ENCODE data around the gene WIPF3. TPM values are rescaled to one million over a fixed set of nuclear protein-coding genes. Genes with fewer than 3 reads are reported as not detected.

WIPF3 gene
- total RNA-seq, 2 experiments from 2014 or later: not detected

- intact Hi-C loops (cut with DNase I, micrococcal nuclease): no loop called here
- Histone ChIP-seq H3K4me3 (ENCODE audit: low read length) (no peak overlapping the region), H3K27ac (ENCODE audit: low read depth in 1 of 2, low read length in 2 of 2) (no peak overlapping the region), H3K36me3 (ENCODE audit: insufficient read depth, low read length) (no peaks in the 10 kb centered on the region), H3K9me3 (ENCODE audit: control insufficient read depth in 1 of 2, insufficient read depth in 1 of 2, low read length in 2 of 2) (no peaks in the 10 kb centered on the region), H3K4me1 (ENCODE audit: insufficient read depth, low read length) (no peaks in the 10 kb centered on the region), H3K27me3 (ENCODE audit: control insufficient read depth in 1 of 2, insufficient read depth in 2 of 2, low read length in 2 of 2) (no peaks in the 10 kb centered on the region)
- Mint-ChIP-seq H3K9me3 (peaks cover under 1% of the 10 kb centered on the region), H3K4me1 (ENCODE audit: low read depth) (peaks cover 6% of the 10 kb centered on the region), H3K4me3 (no peak overlapping the region), H3K27me3 (peaks cover 8% of the 10 kb centered on the region), H3K27ac (no peak overlapping the region), H3K36me3 (ENCODE audit: low read depth) (no peaks in the 10 kb centered on the region)
- DNase-seq (no peak), ATAC-seq (ENCODE audit: poor library complexity) (no peak)
- ChIA-PET POLR2A (no interaction called here), CTCF (no interaction called here)
- no peak for TF ChIP-seq CTCF (IDR thresholded peaks at IDR 0.05)
Measured at GRCh38 chr7:29826530-29826822, 20.2 kb downstream of the WIPF3 start.

GRCh38 chr7:29826904-29827303 lies 20.6 kb downstream of the WIPF3 start:
- Mint-ChIP-seq H3K9me3 (peaks cover 3% of the 10 kb centered on the region), H3K36me3 (ENCODE audit: low read depth) (no peaks in the 10 kb centered on the region), H3K4me1 (ENCODE audit: low read depth) (peaks cover 6% of the 10 kb centered on the region), H3K27ac (no peak overlapping the region), H3K27me3 (peaks cover 4% of the 10 kb centered on the region), H3K4me3 (no peak overlapping the region)
- intact Hi-C loops (cut with DNase I, micrococcal nuclease): no loop called here
- no peak overlapping the region for H3K27ac ChIP-seq (ENCODE audit: low read depth in 1 of 2, low read length in 2 of 2)
- no peak for DNase-seq
- no peaks in the 10 kb centered on the region for H3K36me3 ChIP-seq (ENCODE audit: insufficient read depth, low read length)
- no peaks in the 10 kb centered on the region for H3K27me3 ChIP-seq (ENCODE audit: control insufficient read depth in 1 of 2, insufficient read depth in 2 of 2, low read length in 2 of 2)
- no peaks in the 10 kb centered on the region for H3K4me1 ChIP-seq (ENCODE audit: insufficient read depth, low read length)
- peaks cover 0 to 4% of the 10 kb centered on the region in 2 experiments for H3K9me3 ChIP-seq (ENCODE audit: control insufficient read depth in 1 of 2, insufficient read depth in 1 of 2, low read length in 2 of 2)
- POLR2A ChIA-PET: no interaction called here
- no peak for ATAC-seq (ENCODE audit: poor library complexity)
- TF ChIP-seq CTCF (IDR thresholded peaks at IDR 0.05): no peak
- CTCF ChIA-PET: no interaction called here
- no peak overlapping the region for H3K4me3 ChIP-seq (ENCODE audit: low read length)

- H3K4me3 ChIP-seq (ENCODE audit: low read length): no peak overlapping the region
- intact Hi-C loops (cut with DNase I, micrococcal nuclease): no loop called here
- TF ChIP-seq CTCF (IDR thresholded peaks at IDR 0.05): no peak
- no peak overlapping the region for H3K4me3 Mint-ChIP-seq
- H3K27me3 ChIP-seq (ENCODE audit: control insufficient read depth in 1 of 2, insufficient read depth in 2 of 2, low read length in 2 of 2): no peaks in the 10 kb centered on the region
- H3K27ac ChIP-seq (ENCODE audit: low read depth in 1 of 2, low read length in 2 of 2): no peak overlapping the region
- no peaks in the 10 kb centered on the region for H3K36me3 Mint-ChIP-seq (ENCODE audit: low read depth)
- no peaks in the 10 kb centered on the region for H3K36me3 ChIP-seq (ENCODE audit: insufficient read depth, low read length)
- H3K27ac Mint-ChIP-seq: no peak overlapping the region
- peaks cover 0 to 4% of the 10 kb centered on the region in 2 experiments for H3K9me3 ChIP-seq (ENCODE audit: control insufficient read depth in 1 of 2, insufficient read depth in 1 of 2, low read length in 2 of 2)
- H3K4me1 ChIP-seq (ENCODE audit: insufficient read depth, low read length): no peaks in the 10 kb centered on the region
- DNase-seq (no peak), ATAC-seq (ENCODE audit: poor library complexity) (no peak)
- no peaks in the 10 kb centered on the region for H3K4me1 Mint-ChIP-seq (ENCODE audit: low read depth)
- peaks cover 3% of the 10 kb centered on the region for H3K9me3 Mint-ChIP-seq
- H3K27me3 Mint-ChIP-seq: peaks cover 6% of the 10 kb centered on the region
- ChIA-PET CTCF (no interaction called here), POLR2A (no interaction called here)
Measured at GRCh38 chr7:29831705-29832104, 25.4 kb downstream of the WIPF3 start.

All from CD4-positive, alpha-beta T cell (primary cell).